Activated T-cell treated with anti-CD3 and anti-CD28 coated beads, Interleukin-2, amount 50 U/mL, for 48 hours (primary cell): ENCODE results near the gene GRID1.
"Not testable (repeated sequence)": the region's sequence is repeated elsewhere in the genome, so short reads cannot be mapped to it uniquely, and the experiment has no call there.

Experiments
- DNase-seq, 2 experiments: peaks; one replicate each; pipeline ENCODE4 v3.0.0-alpha.2; 2020

The GRID1 gene

GRCh38 chr10:85858776-85859515 is 507.6 kb downstream of the GRID1 start:
- DNase-seq, result no peak

GRCh38 chr10:85857791-85858190 is 508.8 kb downstream of the GRID1 start:
- DNase-seq, result no peak

GRCh38 chr10:85857305-85857704 is 509.3 kb downstream of the GRID1 start:
- DNase-seq, result no peak

- no peak for DNase-seq
These were observed 514.7 kb downstream of the GRID1 start for GRCh38 chr10:85851934-85852333.

GRCh38 chr10:85851325-85851724 is 515.3 kb downstream of the GRID1 start:
- no peak for DNase-seq

GRCh38 chr10:85850736-85851135 is 515.9 kb downstream of the GRID1 start:
- no peak for DNase-seq

- no peak for DNase-seq
These were observed 517.3 kb downstream of the GRID1 start for GRCh38 chr10:85849315-85849714.

GRCh38 chr10:85848756-85849155 is 517.8 kb downstream of the GRID1 start:
- no peak for DNase-seq

GRCh38 chr10:85847085-85847484 is 519.5 kb downstream of the GRID1 start:
- DNase-seq, result no peak

- not testable (repeated sequence) for DNase-seq
These were observed 527.9 kb downstream of the GRID1 start for GRCh38 chr10:85838660-85839059.

GRCh38 chr10:85832988-85833387 is 533.6 kb downstream of the GRID1 start:
- DNase-seq, result no peak

GRCh38 chr10:85831422-85831821 is 535.2 kb downstream of the GRID1 start:
- DNase-seq, result no peak

- DNase-seq, result no peak
These were observed 540.2 kb downstream of the GRID1 start for GRCh38 chr10:85826377-85826776.

- DNase-seq, result no peak
These were observed 555.2 kb downstream of the GRID1 start for GRCh38 chr10:85811405-85811804.

- DNase-seq, result no peak
These were observed 555.9 kb downstream of the GRID1 start for GRCh38 chr10:85810674-85811073.

- no peak for DNase-seq
These were observed 571.1 kb downstream of the GRID1 start for GRCh38 chr10:85795460-85795859.

- no peak for DNase-seq
These were observed 572.0 kb downstream of the GRID1 start for GRCh38 chr10:85794553-85794952.

- no peak for DNase-seq
These were observed 574.1 kb downstream of the GRID1 start for GRCh38 chr10:85792533-85792858.

- no peak for DNase-seq
These were observed 574.6 kb downstream of the GRID1 start for GRCh38 chr10:85791818-85792532.

- no peak for DNase-seq
These were observed 576.4 kb downstream of the GRID1 start for GRCh38 chr10:85789982-85790789.

GRCh38 chr10:85789125-85789524 is 577.5 kb downstream of the GRID1 start:
- DNase-seq, result no peak

- DNase-seq, result no peak
These were observed 578.0 kb downstream of the GRID1 start for GRCh38 chr10:85788570-85788969.

GRCh38 chr10:85787881-85788280 is 578.7 kb downstream of the GRID1 start:
- no peak for DNase-seq

- DNase-seq, result no peak
These were observed 579.2 kb downstream of the GRID1 start for GRCh38 chr10:85787393-85787792.
